NT2/D1 (cell line): ENCODE data around the gene FAM118B.

Experiments used
- DNase-seq: peaks from one replicate; pipeline ENCODE4 v3.0.0-alpha.2; 2011; ENCODE audit warnings: low read depth, low spot score
- H3K27me3 ChIP-seq: 2 replicates; pipeline ENCODE4 v1.6.0; 2011; ENCODE audit warnings: mild to moderate bottlenecking; ENCODE audit not compliant: insufficient read length, insufficient read depth
- H3K36me3 ChIP-seq: 2 replicates; pipeline ENCODE4 v1.6.1; 2011; ENCODE audit warnings: mild to moderate bottlenecking, low read length, mixed read lengths; ENCODE audit not compliant: insufficient read depth, insufficient read length
- H3K4me1 ChIP-seq: 2 replicates; pipeline ENCODE4 v1.5.1; 2011; ENCODE audit not compliant: insufficient read depth, insufficient read length
- H3K4me3 ChIP-seq: 2 replicates; pipeline ENCODE4 v1.5.1; 2011; ENCODE audit warnings: low read depth; ENCODE audit not compliant: insufficient read length
- H3K9ac ChIP-seq: 2 replicates; pipeline ENCODE4 v1.6.0; 2011; ENCODE audit warnings: low read depth; ENCODE audit not compliant: insufficient read length
- H3K9me3 ChIP-seq: 2 replicates; pipeline ENCODE4 v1.5.1; 2011; ENCODE audit warnings: mild to moderate bottlenecking, low read length; ENCODE audit not compliant: insufficient read depth
- SUZ12 ChIP-seq: IDR thresholded peaks from 2 replicates; pipeline ENCODE4 v1.6.1; 2011; ENCODE audit not compliant: insufficient read length, insufficient read depth; ENCODE audit errors: extremely low read depth
- YY1 ChIP-seq: IDR thresholded peaks from 2 replicates; pipeline ENCODE4 v1.6.1; 2011; ENCODE audit not compliant: insufficient read length, insufficient read depth
- ZNF274 ChIP-seq: IDR thresholded peaks from 2 replicates; pipeline ENCODE4 v1.6.1; 2011; ENCODE audit warnings: mild to moderate bottlenecking, low read depth, low read length

FAM118B gene

DNA sequence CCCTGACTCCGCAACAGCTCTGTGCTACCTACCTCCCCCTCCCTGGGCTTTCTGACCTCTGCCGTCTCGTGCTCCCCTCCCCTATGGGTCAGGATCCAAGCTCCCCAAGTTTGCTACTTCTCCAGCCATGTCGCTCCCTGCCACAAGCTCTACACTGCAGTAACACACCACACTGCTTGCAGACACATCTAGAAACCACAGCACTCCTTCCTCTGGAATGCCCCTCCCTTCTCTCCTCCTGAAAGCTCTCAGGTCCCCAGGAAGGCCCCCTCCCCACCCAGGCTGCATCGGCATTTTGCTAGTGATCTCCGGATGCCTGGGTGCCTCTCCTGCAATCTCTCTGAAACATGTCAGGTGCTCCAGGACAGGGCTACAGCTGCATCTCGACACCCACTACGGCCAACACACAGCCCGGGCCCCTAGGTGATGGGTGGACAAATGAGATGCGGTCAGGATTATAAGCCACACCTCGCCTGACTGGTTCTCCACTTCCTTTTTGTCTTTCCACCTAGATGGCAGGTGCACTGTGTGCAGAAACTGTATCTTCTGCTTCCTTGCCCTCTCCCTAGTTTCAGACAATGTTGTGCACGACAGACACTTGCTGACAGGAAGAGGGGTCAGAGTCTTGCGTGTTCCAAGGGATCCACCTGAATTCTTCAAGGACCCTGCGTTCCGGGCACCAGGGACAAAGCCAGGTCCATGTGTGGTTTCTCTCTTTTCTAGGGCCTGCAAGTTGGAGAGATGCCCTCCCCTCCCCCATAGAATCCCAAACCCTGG is 23.1 kb upstream of the FAM118B start:
- no peak for TF ChIP-seq ZNF274
- no peak for TF ChIP-seq SUZ12
- no peak for TF ChIP-seq YY1
- H3K27me3 ChIP-seq = no peaks in the 10 kb centered on the region
- DNase-seq = no peak
- no peaks in the 10 kb centered on the region for H3K9me3 ChIP-seq
- peaks cover 51% of the 10 kb centered on the region for H3K36me3 ChIP-seq
- no peak overlapping the region for H3K4me3 ChIP-seq
- H3K9ac ChIP-seq = no peak overlapping the region
- H3K4me1 ChIP-seq = peaks cover 3% of the 10 kb centered on the region

DNA sequence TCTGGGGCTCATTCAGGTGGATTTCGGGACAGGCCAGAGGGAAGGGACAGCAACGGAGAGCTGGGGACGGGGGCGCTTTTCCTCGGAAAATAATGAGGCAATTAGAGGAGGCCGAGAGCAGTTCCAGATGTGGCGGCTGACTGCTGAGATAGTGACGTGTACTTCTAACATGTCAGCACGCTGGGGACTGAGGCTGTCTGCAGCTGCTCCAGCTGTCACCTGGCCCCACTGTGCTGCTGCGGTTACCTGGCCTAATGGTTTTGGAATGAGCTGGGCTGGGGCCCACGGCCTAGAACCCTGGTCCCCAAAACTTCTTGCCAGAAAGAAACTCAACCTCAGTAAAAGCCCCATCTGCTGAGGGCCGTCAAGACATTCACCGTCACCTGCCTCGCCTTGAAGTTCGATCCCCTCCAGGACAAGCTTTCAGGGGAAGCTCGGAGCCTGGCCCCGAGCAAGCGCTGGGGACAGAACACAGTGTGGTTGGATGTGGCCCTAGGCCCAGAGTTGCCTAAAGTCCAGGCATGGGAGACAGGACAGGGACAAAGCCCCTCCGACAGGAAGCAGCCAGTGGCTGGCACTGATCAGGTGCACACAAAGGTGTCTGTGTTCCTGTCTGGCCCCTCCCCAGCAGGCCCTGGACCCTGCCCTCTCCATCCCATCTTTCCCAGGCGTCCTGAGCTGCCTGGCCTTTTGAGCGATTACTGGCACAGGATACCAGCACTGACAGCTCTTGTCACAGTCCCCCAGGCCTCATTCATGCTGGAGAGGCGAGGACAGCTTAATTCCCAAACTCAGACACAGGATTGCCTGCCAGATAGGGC is 22.3 kb upstream of the FAM118B start:
- Histone ChIP-seq H3K4me3 (no peak overlapping the region), H3K9ac (no peak overlapping the region), H3K9me3 (no peaks in the 10 kb centered on the region), H3K27me3 (no peaks in the 10 kb centered on the region), H3K36me3 (peaks cover 53% of the 10 kb centered on the region), H3K4me1 (peaks cover 3% of the 10 kb centered on the region)
- TF ChIP-seq ZNF274 (no peak), YY1 (no peak), SUZ12 (no peak)
- no peak for DNase-seq

DNA sequence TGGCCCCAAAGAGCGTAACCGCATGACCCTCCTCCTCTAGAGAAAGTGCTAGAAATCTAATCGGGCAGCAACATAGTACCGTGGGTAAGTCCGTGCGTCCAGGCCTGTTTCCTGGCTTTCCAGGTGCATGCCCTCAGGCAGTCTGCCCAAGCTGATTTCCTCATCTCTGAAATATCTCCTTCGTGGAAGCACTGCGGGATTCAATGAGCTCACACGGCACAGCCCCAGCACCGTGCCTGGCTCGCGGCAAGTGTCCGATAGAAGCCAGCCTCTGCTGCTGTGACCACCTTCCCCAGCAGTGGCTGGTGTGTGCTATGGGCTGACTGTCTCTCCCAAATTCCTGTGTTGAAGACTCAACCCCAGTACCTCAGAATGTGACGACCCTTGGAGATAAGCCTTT is 20.8 kb upstream of the FAM118B start:
- no peak overlapping the region for H3K4me3 ChIP-seq
- no peaks in the 10 kb centered on the region for H3K27me3 ChIP-seq

DNA sequence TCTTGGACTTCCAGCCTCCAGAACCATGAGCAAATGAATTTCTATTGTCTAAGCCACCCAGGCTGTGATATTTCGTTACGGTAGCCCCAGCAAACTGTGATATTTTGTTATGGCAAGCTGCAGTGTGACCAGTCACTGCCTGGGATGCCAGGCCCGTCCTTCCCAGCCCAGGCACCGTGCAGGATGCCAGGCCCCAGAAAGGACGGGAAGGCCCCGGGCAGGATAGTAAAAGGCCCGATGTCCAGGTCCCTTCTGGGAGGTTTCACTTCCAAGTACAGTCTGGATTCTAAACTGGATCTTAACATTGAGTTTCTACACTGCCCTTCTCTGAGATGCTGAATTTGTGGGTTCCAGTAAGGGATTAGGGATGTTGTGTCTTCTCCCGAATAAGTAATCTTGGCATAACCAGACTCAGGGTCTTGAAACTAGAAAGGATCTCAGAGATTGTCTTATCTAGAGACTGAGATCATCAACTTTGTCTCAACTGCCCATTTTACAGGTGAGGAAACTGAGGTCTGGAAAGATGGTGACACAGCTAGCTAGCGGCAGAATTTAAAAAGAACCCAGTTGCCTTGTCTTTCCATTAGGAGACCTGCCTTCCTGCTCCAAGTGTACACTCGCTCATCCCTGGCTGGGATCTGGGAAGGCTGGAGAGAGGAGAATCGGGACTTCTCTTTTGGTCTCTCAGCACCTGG is 20.1 kb upstream of the FAM118B start:
- Histone ChIP-seq H3K9ac (no peak overlapping the region), H3K27me3 (no peaks in the 10 kb centered on the region), H3K4me1 (peaks cover 3% of the 10 kb centered on the region), H3K9me3 (no peaks in the 10 kb centered on the region), H3K36me3 (peaks cover 67% of the 10 kb centered on the region), H3K4me3 (no peak overlapping the region)
- no peak for DNase-seq
- TF ChIP-seq YY1 = no peak
- no peak for TF ChIP-seq ZNF274
- no peak for TF ChIP-seq SUZ12

More for the DNA sequence above, 20.8 kb upstream of the FAM118B start:
- no peaks in the 10 kb centered on the region for H3K9me3 ChIP-seq
- no peak overlapping the region for H3K9ac ChIP-seq
- peaks cover 62% of the 10 kb centered on the region for H3K36me3 ChIP-seq
- DNase-seq = no peak
- TF ChIP-seq SUZ12 (no peak), ZNF274 (no peak), YY1 (no peak)
- H3K4me1 ChIP-seq = peaks cover 3% of the 10 kb centered on the region

DNA sequence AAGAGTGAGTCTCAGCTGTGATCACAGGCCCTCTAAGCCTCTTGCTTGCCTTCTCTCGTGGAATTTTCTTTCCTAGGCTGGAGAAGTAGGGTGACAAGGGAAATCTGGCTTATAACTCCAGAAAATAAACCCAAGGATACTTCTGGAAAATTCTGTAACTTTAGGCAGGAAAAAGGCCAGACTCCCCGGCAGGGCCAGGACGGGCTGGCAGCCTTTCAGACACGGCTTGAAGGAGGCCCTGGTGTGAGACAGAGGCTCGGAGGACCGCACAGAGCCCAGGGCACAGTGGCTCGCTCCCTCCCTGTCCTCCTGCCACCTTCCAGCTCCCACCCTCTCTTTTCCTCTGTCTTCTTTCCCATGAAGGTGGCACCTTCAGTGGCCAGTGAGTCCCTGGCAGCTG is 19.2 kb upstream of the FAM118B start:
- no peak for TF ChIP-seq SUZ12
- TF ChIP-seq YY1 = no peak
- TF ChIP-seq ZNF274 = no peak
- no peaks in the 10 kb centered on the region for H3K27me3 ChIP-seq
- DNase-seq = no peak
- no peak overlapping the region for H3K9ac ChIP-seq
- H3K4me3 ChIP-seq = no peak overlapping the region
- peaks cover 3% of the 10 kb centered on the region for H3K4me1 ChIP-seq
- H3K36me3 ChIP-seq = peaks cover 75% of the 10 kb centered on the region
- peaks cover 7% of the 10 kb centered on the region for H3K9me3 ChIP-seq

DNA sequence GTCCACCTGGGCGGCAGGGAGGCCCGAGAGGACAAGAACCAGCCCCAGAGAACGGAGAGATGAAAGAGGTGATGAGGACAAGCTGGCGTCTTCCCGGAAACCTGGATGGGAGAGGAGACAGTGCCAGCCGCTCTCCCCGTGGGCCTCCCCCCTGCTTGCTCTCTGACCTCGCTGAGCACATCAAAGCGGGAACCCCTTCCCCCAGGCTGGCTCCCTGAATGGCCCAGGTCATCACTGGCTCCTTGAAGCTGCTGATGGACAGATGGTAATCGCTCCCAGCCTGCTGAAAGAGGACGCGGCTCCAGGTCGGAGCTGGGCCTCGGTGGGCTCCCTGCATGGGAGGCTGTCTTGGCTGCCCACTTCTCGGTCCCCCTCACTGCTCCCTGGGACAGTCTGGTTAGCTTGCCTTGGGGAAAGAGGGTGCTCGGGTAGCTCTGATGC is 18.5 kb upstream of the FAM118B start:
- peaks cover 14% of the 10 kb centered on the region for H3K9me3 ChIP-seq
- no peaks in the 10 kb centered on the region for H3K27me3 ChIP-seq
- TF ChIP-seq ZNF274 = no peak
- no peak for TF ChIP-seq YY1
- no peak for TF ChIP-seq SUZ12
- H3K9ac ChIP-seq = no peak overlapping the region
- no peak for DNase-seq
- peaks cover 81% of the 10 kb centered on the region for H3K36me3 ChIP-seq
- no peak overlapping the region for H3K4me3 ChIP-seq
- peaks cover 3% of the 10 kb centered on the region for H3K4me1 ChIP-seq

DNA sequence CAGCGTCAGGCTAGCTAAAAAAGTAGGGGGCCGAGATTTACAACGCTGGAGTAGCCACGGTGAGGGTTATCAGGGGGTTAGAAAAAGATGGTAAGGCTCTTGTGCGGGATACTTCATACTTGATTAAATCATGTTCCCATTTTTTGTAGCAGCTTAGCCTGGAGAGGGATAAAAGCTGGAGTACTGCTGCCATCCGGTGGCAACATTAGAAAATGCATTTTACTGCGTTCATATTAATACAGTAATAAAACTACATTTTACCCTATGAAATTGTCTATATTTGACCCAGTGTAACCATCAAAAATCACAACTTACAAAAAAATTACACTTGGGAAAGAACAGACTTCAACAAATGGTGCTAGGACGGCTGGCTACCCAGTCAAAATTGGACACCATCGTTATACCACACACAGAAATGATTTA is 17.4 kb upstream of the FAM118B start:
- Histone ChIP-seq H3K27me3 (no peaks in the 10 kb centered on the region), H3K9me3 (peaks cover 22% of the 10 kb centered on the region), H3K4me1 (no peaks in the 10 kb centered on the region), H3K36me3 (peaks cover 82% of the 10 kb centered on the region), H3K4me3 (no peak overlapping the region), H3K9ac (no peak overlapping the region)
- TF ChIP-seq YY1 (no peak), SUZ12 (no peak), ZNF274 (no peak)
- DNase-seq = no peak
